ENCODE results near the gene MCTP2.
A peak's percentile ranks its signal among the peaks of the same experiment; 100 is the strongest.

The MCTP2 gene

DNA sequence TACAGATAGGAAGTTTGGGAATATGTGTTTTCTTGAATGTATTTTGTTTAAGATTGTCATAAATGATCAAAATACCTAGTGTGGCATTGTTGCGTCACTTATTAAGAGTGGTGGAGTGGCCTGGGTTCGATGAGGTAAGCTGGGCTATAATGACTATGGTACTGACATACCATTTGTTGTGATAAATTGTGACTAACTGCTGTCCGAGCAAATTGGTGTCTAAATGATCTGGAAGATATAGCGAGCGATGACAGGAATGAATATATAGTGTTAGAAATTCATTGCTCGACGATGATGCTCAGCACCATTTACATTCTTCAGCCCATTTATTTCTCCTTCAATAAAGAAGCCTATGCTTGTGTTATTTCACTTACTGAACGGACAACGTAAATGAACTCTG lies 123.3 kb downstream of the MCTP2 start:
- no peak for DNase-seq

DNA sequence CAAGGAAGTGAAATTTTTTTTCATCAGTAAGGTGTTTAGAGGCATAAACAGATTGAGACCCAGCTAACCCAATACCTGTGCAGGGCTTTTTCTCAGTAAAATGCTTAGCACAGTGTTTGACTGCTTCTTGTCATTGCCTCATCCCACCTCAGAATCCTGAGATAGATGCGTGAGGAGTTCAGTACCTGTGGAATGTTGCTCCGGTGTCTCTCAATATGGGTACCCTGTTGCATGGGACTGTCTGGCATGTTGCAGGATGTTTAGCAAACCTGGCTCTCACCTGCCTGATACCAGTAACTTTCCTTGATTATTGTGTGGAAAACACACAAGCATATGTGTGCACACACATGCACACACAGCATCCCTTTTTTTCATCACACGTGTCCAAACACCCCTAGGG lies 128.4 kb downstream of the MCTP2 start:
- no peak for DNase-seq

GRCh38 chr15:94360251-94360685 lies 128.9 kb downstream of the MCTP2 start:
- DNase-seq: no peak

DNA sequence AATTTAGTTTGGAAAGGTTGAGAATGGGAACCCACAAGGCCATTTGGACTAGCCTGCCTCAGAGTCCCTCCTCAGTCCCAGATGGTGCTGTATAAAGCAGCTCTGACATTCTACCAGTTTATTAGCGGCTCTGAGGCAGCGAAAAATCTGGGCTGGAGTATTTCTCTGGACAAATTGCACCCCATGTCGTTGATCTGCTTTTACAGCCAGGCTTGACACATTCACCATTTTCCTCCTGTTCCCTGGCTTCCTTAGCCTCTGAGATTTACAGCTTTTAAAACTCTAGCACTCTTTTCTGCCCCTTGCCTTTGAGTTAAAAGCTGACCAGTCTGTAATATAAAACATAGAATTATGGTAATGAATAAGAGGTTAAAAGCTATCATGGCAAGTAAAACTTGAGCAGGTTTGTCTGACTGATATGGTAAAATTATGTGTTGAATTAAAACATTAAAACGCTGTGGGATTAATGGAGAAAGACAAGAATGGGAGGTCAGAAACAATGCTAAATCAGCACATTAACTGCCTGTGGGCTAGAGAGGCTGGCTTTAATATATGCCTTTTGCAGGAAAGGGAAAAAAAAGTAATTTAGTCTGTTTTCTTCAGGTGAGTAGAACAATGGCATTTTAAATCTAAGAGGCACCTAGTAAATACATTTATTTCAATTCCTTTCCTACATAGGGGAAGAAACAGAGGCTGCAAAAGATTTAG lies 131.2 kb downstream of the MCTP2 start:
- no peak for DNase-seq

GRCh38 chr15:94363382-94363781 lies 132.0 kb downstream of the MCTP2 start:
- no peak for DNase-seq

GRCh38 chr15:94366781-94367180 lies 135.4 kb downstream of the MCTP2 start:
- no peak for DNase-seq

GRCh38 chr15:94367726-94368535 lies 136.6 kb downstream of the MCTP2 start:
- no peak for DNase-seq

- no peak for DNase-seq
These were observed 139.0 kb downstream of the MCTP2 start for GRCh38 chr15:94370206-94370935.

DNA sequence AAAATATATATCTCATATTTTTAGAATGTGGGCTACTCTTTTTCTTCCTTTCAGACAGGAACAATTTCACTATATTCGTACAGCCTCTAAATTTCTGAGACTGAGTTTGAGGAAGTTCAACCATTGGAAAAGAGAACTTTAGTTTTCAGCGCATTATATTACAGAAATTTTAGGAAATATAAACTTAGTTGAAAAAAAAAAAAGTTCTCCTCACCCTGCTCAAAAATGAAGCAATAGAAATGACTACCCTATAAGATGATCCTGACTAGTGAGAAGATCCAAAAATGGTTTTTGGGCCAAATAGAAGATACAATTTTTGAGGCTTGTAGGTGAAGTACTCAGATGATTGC lies 139.6 kb downstream of the MCTP2 start:
- DNase-seq: no peak

DNA sequence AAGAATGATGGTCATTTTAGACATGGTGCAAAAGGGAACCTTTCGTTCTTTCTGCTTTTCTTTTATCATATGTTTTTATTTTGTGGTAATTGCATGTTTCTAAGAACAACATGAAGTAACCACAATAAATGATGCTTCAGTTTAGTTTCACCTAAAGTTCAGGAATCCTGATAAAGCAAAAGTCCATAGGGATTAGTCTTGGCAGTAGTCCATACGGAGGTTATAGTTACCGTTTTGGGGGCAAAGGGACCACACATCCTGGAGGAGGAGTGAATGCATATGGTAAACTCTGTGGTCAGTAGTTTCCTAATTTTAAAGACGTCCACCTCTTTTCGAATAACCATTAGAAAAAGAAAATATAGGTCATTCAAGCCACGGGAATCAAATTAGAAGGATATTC lies 141.5 kb downstream of the MCTP2 start:
- DNase-seq: no peak

GRCh38 chr15:94375997-94376396 lies 144.6 kb downstream of the MCTP2 start:
- DNase-seq: no peak

- no peak for DNase-seq
These were observed 148.6 kb downstream of the MCTP2 start for GRCh38 chr15:94379986-94380385.

GRCh38 chr15:94380798-94381197 lies 149.4 kb downstream of the MCTP2 start:
- no peak for DNase-seq

- DNase-seq: no peak
These were observed 150.0 kb downstream of the MCTP2 start for GRCh38 chr15:94381384-94381783.

DNA sequence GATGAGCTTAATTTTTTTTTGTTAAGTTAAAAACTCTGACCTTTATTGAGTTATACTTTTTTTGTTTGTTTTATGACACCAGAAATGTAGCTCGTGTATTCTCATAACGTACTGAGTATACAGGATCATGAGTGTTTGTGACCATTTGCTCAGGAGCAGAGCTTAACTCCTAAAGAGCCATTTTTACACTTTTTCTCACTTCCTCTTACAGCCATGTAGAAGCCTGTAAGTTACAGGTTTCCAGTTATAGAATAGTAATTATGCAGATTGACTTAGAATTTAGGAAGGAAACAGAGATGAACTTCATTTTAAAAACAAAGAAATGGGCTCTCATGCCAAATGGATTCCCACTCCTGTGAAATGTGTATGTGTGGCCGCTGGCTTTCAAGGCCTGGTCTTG lies 151.7 kb downstream of the MCTP2 start:
- DNase-seq: no peak

DNA sequence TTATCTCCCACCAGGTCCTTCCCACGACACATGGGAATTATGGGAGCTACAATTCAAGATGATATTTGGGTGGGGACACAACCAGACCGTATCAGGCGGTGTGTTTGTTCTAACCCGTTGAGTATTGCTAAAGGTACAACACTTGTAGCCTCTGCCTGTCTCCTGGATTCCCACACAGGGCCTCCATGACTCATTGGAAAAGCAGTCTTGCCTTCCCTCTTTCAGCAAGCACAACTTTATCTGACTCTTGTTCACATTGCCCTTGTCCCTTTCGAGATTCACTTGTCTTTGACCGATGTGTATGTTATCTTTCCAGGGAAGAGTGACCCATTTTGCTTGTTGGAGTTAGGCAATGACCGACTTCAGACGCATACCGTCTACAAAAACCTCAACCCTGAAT lies 152.3 kb downstream of the MCTP2 start:
- DNase-seq: no peak

DNA sequence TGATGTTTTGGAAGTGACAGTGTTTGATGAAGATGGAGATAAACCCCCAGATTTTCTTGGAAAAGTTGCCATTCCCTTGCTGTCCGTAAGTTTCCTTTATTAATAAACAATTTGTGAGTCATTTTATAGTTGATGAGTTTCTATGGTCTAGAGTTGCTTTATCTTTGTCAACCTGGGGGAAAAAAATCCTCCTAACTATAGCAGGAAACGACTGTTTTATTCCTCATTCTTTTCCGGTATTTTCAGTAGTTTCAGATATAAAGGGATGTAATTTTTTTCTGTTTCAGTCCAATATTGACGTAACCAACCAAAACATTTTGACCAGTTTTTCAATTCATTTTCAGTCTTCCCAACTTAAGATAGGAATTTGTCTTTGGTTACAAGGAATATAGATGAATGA lies 154.1 kb downstream of the MCTP2 start:
- DNase-seq: no peak

DNA sequence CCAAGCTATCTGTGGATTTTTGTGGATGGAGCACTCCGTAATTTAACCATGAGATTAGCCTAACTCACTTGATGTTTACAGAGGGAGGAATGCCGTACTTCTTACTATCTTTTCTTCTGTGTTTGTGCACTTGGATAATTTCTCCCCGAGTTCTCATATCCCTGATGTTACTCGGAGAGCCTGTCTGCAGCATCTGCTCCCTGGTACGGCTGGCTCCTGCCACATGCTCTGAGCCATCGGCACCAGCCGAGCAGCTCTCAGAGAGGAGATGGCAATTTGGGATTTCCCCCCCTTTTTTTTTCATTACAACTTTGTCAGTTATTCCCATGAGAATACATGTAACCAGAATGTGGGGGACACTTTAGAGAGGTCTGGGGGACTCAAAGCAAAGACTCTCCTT lies 155.0 kb downstream of the MCTP2 start:
- DNase-seq: no peak

DNA sequence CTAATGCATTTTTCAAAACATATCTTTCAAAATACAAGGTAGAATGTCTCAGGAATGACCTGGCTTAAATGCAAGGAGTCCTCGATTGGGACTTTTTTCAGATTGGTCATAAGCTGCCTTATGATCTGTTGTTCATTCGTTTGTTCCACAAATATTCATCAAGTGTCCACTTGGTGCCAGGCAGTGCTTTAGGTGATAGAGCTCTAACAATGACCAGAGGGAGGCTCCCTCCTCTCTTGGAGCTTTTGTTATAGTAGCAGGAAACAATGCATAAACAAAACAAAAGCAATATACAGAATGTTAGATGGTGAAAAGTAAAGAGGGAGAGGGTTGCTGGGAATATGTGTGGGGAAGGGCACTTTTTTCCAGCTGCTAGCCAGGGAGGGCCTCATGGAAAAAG lies 156.1 kb downstream of the MCTP2 start:
- no peak for DNase-seq

GRCh38 chr15:94387849-94388441 lies 156.6 kb downstream of the MCTP2 start:
- peak in 1 of 2 experiments; percentile 4 for DNase-seq

DNA sequence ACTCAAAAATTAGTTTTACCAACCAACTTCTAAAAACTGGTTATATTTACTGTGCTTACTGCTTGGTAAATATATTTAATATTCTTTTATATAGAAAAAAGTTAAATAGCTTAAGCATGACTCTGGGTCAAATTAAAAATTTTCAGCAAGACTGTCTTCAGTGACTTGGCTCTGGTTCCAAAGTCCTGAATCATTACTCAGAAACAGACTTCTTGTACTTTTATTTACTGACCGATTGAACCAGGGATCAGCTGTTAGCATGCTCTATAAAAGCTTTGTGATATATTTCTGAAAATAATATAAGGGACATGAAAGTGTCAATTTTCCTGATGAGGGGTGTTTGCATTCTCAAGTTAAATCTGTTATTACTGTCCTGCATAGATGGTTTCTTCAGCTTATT lies 164.3 kb downstream of the MCTP2 start:
- DNase-seq: no peak

GRCh38 chr15:94397337-94397736 lies 166.0 kb downstream of the MCTP2 start:
- no peak for DNase-seq

DNA sequence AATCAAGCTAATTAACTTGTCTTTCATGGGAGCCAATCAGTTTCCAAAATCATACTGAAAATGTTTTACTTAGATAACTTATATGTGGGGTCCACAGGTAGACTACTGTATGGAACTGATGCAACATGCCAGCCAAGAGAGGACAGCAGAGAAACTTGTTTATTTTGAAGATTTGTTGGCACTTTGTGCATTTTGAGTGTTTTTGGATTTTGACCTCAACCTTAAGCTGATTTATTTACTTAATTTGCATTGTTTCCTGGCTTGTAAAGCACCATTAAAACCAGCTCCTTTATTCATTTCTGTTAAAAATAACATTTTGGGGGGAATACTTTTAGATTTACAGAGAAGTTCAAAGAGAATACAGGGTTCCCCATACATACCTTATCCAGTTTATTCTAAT lies 166.6 kb downstream of the MCTP2 start:
- no peak for DNase-seq

All from activated CD4-positive, alpha-beta T cell treated with anti-CD3 and anti-CD28 coated beads, Interleukin-2, amount 50 U/mL, for 48 hours (primary cell).